HEK293 (cell line): ENCODE measurements around the gene LRP8.
A peak's percentile ranks its signal among the peaks of the same experiment; 100 is the strongest.

Experiments used
- CTCF ChIA-PET: fragments of 350-600 bp; formaldehyde crosslinking; extraction: SDS; loops from one replicate; lab custom pipeline; 2021; ENCODE audit warnings: antibody characterized with exemption; lab: Yijun Ruan, JAX
- POLR2A ChIA-PET: fragments of 300-600 bp; formaldehyde crosslinking; extraction: SDS; loops from one replicate; lab custom pipeline; 2020; ENCODE audit warnings: antibody characterized with exemption, inconsistent platforms; lab: Yijun Ruan, JAX
- H3K27ac ChIP-seq: fragments of 200-500 bp; sonication (Bioruptor generic); 2 replicates; pipeline ENCODE4 v1.5.1; 2014; ENCODE audit warnings: low read depth, low read length, control low read depth, inconsistent platforms; ENCODE audit errors: extremely low read depth
- H3K36me3 ChIP-seq, 2 experiments: fragments of 200-500 bp in 1 of 2; sonication (Bioruptor generic) in 1 of 2; 1 replicate in 1 of 2; 2 replicates in 1 of 2; pipeline ENCODE4 v1.5.1; 2014 to 2017; ENCODE audit warnings: inconsistent platforms in 2 of 2, low read length in 2 of 2; ENCODE audit not compliant: control insufficient read depth in 2 of 2, insufficient read depth in 1 of 2
- H3K4me1 ChIP-seq: fragments of 200-500 bp; sonication (Bioruptor generic); 2 replicates; pipeline ENCODE4 v1.5.1; 2014; ENCODE audit warnings: mild to moderate bottlenecking, low read length, inconsistent platforms; ENCODE audit not compliant: control insufficient read depth, insufficient read depth
- H3K4me3 ChIP-seq: 2 replicates; pipeline ENCODE4 v1.5.1; 2011; ENCODE audit warnings: low read depth, mild to moderate bottlenecking, control low read depth, low read length, moderate library complexity
- H3K9me3 ChIP-seq: fragments of 200-500 bp; sonication (Bioruptor generic); 2 replicates; pipeline ENCODE4 v1.5.1; 2014; ENCODE audit warnings: low read depth, low read length, inconsistent platforms; ENCODE audit not compliant: control insufficient read depth, insufficient read depth
- BCL11A ChIP-seq: fragments of 450-650 bp; formaldehyde crosslinking; IDR thresholded peaks from 2 replicates; pipeline ENCODE4 v1.5.1; 2016; ENCODE audit warnings: low read depth, missing biosample characterization, missing genetic modification characterization
- KLF10 ChIP-seq: fragments of 450-650 bp; IDR thresholded peaks from 2 replicates; pipeline ENCODE4 v1.5.1; 2018; ENCODE audit warnings: missing biosample characterization, mild to moderate bottlenecking, missing genetic modification characterization
- PATZ1 ChIP-seq: fragments of 450-650 bp; formaldehyde crosslinking; IDR thresholded peaks from 2 replicates; pipeline ENCODE4 v1.5.1; 2016; ENCODE audit warnings: missing biosample characterization, missing genetic modification characterization
- TRIM28 ChIP-seq: IDR thresholded peaks from 2 replicates; pipeline ENCODE4 v1.6.1; 2011; ENCODE audit warnings: low read length, control low read depth, borderline replicate concordance
- ZNF24 ChIP-seq: fragments of 450-650 bp; formaldehyde crosslinking; IDR thresholded peaks from 2 replicates; pipeline ENCODE4 v1.5.1; 2016; ENCODE audit warnings: missing biosample characterization, missing genetic modification characterization
- ZNF366 ChIP-seq: fragments of 450-650 bp; formaldehyde crosslinking; conservative IDR thresholded peaks from 2 replicates; pipeline ENCODE4 v1.5.1; 2016; ENCODE audit warnings: missing biosample characterization, missing genetic modification characterization
- ZNF37A ChIP-seq: fragments of 450-650 bp; IDR thresholded peaks from 2 replicates; pipeline ENCODE4 v1.5.1; 2018; ENCODE audit warnings: missing biosample characterization, missing genetic modification characterization
- ZNF426 ChIP-seq: fragments of 450-650 bp; formaldehyde crosslinking; IDR thresholded peaks from 2 replicates; pipeline ENCODE4 v1.5.1; 2017; ENCODE audit warnings: missing biosample characterization, missing genetic modification characterization, mild to moderate bottlenecking, inconsistent platforms, moderate library complexity
- ZNF514 ChIP-seq: fragments of 450-650 bp; formaldehyde crosslinking; IDR thresholded peaks from 2 replicates; pipeline ENCODE4 v1.5.1; 2016; ENCODE audit warnings: missing biosample characterization, missing genetic modification characterization
- ZNF571 ChIP-seq: fragments of 450-650 bp; formaldehyde crosslinking; IDR thresholded peaks from 2 replicates; pipeline ENCODE4 v1.5.0; 2017; ENCODE audit warnings: missing biosample characterization, missing genetic modification characterization
- ZNF585B ChIP-seq: fragments of 450-650 bp; formaldehyde crosslinking; IDR thresholded peaks from 2 replicates; pipeline ENCODE4 v1.5.1; 2016; ENCODE audit warnings: missing biosample characterization, missing genetic modification characterization
- ZNF621 ChIP-seq: fragments of 450-650 bp; formaldehyde crosslinking; IDR thresholded peaks from 2 replicates; pipeline ENCODE4 v1.5.1; 2017; ENCODE audit warnings: missing biosample characterization, missing genetic modification characterization
- ZNF629 ChIP-seq: fragments of 450-650 bp; formaldehyde crosslinking; IDR thresholded peaks from 2 replicates; pipeline ENCODE4 v1.5.1; 2017; ENCODE audit warnings: missing biosample characterization, missing genetic modification characterization
- ZNF639 ChIP-seq: fragments of 450-650 bp; formaldehyde crosslinking; IDR thresholded peaks from 2 replicates; pipeline ENCODE4 v1.5.1; 2016; ENCODE audit warnings: missing biosample characterization, missing genetic modification characterization
- ZNF660 ChIP-seq: fragments of 450-650 bp; IDR thresholded peaks from 2 replicates; pipeline ENCODE4 v1.5.1; 2018; ENCODE audit warnings: missing biosample characterization, mild to moderate bottlenecking, missing genetic modification characterization
- ZNF664 ChIP-seq: fragments of 450-650 bp; formaldehyde crosslinking; IDR thresholded peaks from 2 replicates; pipeline ENCODE4 v1.5.1; 2016; ENCODE audit warnings: missing biosample characterization, missing genetic modification characterization
- ZNF677 ChIP-seq: fragments of 450-650 bp; IDR thresholded peaks from 2 replicates; pipeline ENCODE4 v1.5.0; 2018; ENCODE audit warnings: missing biosample characterization, mild to moderate bottlenecking, missing genetic modification characterization, moderate library complexity
- ZNF776 ChIP-seq: fragments of 450-650 bp; formaldehyde crosslinking; IDR thresholded peaks from 2 replicates; pipeline ENCODE4 v1.5.0; 2017; ENCODE audit warnings: missing biosample characterization, missing genetic modification characterization, borderline replicate concordance
- TF ChIP-seq, protein P1 (sequence below): fragments of 450-650 bp; formaldehyde crosslinking; IDR thresholded peaks from 2 replicates; pipeline ENCODE4 v1.5.1; 2016; ENCODE audit warnings: missing biosample characterization, missing genetic modification characterization, borderline replicate concordance

LRP8 gene

DNA sequence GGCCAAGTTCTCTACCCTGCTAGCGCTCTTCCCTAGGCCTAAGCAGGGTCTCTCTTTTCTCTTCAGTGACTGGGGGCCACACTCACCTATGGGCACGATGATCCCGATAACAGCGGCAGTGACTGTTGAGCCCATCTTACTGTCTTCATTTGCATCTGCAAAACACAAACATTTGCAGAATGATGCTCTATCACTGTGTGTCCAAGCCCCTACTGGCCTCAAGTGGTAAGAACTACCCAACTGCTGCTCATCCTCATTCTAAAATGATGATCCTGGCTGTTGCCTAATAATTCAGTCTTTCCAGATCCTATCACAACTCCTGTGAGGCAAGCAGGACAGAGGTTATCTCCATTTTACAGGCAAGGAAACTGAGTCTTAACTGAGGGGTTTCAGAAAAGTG is 72.8 kb downstream of the LRP8 start (continued):
- TF ChIP-seq, protein P1, sequence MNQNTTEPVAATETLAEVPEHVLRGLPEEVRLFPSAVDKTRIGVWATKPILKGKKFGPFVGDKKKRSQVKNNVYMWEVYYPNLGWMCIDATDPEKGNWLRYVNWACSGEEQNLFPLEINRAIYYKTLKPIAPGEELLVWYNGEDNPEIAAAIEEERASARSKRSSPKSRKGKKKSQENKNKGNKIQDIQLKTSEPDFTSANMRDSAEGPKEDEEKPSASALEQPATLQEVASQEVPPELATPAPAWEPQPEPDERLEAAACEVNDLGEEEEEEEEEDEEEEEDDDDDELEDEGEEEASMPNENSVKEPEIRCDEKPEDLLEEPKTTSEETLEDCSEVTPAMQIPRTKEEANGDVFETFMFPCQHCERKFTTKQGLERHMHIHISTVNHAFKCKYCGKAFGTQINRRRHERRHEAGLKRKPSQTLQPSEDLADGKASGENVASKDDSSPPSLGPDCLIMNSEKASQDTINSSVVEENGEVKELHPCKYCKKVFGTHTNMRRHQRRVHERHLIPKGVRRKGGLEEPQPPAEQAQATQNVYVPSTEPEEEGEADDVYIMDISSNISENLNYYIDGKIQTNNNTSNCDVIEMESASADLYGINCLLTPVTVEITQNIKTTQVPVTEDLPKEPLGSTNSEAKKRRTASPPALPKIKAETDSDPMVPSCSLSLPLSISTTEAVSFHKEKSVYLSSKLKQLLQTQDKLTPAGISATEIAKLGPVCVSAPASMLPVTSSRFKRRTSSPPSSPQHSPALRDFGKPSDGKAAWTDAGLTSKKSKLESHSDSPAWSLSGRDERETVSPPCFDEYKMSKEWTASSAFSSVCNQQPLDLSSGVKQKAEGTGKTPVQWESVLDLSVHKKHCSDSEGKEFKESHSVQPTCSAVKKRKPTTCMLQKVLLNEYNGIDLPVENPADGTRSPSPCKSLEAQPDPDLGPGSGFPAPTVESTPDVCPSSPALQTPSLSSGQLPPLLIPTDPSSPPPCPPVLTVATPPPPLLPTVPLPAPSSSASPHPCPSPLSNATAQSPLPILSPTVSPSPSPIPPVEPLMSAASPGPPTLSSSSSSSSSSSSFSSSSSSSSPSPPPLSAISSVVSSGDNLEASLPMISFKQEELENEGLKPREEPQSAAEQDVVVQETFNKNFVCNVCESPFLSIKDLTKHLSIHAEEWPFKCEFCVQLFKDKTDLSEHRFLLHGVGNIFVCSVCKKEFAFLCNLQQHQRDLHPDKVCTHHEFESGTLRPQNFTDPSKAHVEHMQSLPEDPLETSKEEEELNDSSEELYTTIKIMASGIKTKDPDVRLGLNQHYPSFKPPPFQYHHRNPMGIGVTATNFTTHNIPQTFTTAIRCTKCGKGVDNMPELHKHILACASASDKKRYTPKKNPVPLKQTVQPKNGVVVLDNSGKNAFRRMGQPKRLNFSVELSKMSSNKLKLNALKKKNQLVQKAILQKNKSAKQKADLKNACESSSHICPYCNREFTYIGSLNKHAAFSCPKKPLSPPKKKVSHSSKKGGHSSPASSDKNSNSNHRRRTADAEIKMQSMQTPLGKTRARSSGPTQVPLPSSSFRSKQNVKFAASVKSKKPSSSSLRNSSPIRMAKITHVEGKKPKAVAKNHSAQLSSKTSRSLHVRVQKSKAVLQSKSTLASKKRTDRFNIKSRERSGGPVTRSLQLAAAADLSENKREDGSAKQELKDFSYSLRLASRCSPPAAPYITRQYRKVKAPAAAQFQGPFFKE: no peak
- TF ChIP-seq BCL11A (tag by site-specific recombination) (no peak), ZNF629 (tag by site-specific recombination) (no peak), ZNF776 (tag by site-specific recombination) (no peak), ZNF585B (tag by site-specific recombination) (no peak), ZNF426 (tag by site-specific recombination) (no peak), ZNF660 (tag by site-specific recombination) (no peak), ZNF639 (tag by site-specific recombination) (no peak), ZNF37A (no peak)

DNA sequence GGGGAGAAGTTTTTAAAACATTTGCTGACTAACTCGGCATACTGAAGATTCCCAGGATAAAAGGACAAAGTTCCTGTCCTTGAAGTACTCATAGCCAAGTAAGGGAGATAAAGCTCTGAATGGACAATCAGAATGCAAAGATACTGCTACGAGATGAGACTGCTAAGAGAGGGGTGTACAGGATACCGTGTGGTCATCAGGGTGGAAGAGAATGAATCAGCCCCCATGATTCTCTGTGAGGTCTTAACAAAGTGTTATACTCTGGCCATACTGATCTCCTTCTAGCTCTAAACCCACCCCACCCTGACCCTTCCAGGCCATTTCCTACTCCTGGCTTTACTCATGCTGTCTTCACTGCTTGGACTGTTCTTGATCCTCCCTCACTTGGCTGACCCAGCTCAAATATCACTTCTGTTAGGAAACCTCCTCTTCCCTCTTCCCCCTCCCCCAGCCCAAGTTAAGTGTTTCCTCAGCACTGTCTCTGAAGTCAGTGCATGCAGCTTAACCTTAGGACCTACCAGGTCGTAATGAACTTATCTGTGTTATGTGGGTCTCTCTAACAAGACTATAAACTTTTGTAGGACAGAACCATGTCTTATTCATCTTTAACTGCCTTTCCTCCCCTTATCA is 73.7 kb downstream of the LRP8 start:
- CTCF ChIA-PET: interaction anchor here (0.6 to 2.1 kb wide), 2 partner anchors 24 to 72 kb away, joined by 3 to 8 read pairs; no protein-coding TSS in a partner anchor

DNA sequence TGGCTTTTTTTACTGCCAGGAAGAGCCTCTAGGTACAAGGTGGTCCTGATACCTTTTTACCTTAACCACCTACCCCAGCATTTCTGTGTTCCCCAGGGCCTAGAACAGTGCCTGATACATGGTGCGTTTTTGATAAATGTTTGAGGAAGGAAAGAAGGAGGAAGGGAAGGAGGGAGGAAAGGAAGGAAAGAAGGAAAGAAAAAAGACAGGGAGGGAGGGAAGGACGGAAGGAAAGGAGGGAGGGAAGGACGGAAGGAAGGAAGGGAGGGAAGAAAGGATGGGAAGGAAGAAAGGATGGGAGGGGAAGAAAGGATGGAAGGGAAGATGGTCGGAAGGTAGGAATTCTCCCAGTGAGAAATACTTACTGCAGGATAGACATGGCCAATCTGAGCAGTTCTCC is 77.5 kb downstream of the LRP8 start:
- H3K36me3 ChIP-seq: peaks cover 7 to 48% of the 10 kb centered on the region in 2 experiments; a peak in 2 of 3 replicates
- H3K27ac ChIP-seq: no peak overlapping the region
- POLR2A ChIA-PET: no interaction called here
- H3K9me3 ChIP-seq: no peaks in the 10 kb centered on the region
- no peaks in the 10 kb centered on the region for H3K4me1 ChIP-seq
- TF ChIP-seq ZNF24 (tag by site-specific recombination) (no peak), ZNF366 (tag by site-specific recombination) (peak; percentile 97), ZNF571 (peak; percentile 48; the same call in 1 of the 2 replicates), KLF10 (tag by site-specific recombination) (no peak), TRIM28 (no peak), ZNF621 (tag by site-specific recombination) (no peak)
- TF ChIP-seq, all 188 proteins: peak for 2
- CTCF ChIA-PET: interaction anchor here (1.3 kb wide), 1 partner anchor 143 kb away, joined by 3 read pairs; no protein-coding TSS in a partner anchor
- H3K4me3 ChIP-seq: no peak overlapping the region

More for the DNA sequence above, 73.7 kb downstream of the LRP8 start:
- Histone ChIP-seq H3K4me3 (no peak overlapping the region), H3K27ac (no peak overlapping the region), H3K36me3 (peaks cover 9 to 51% of the 10 kb centered on the region in 2 experiments; a peak in 2 of 3 replicates), H3K4me1 (no peaks in the 10 kb centered on the region), H3K9me3 (no peaks in the 10 kb centered on the region)
- TF ChIP-seq ZNF514 (tag by site-specific recombination) (no peak), ZNF677 (tag by site-specific recombination) (no peak), PATZ1 (tag by site-specific recombination) (no peak), ZNF664 (peak; percentile 50; the same call in 1 of the 2 replicates)
- POLR2A ChIA-PET: no interaction called here
